DOHH2 (cell line): ENCODE results near the gene SYK.

ENCODE experiments used
- H3F3A ChIP-seq: fragments of 200-600 bp; sonication (generic), shearing (Covaris generic); 2 replicates; pipeline ENCODE4 v1.6.0; 2016; ENCODE audit warnings: antibody characterized with exemption, mild to moderate bottlenecking; ENCODE audit not compliant: control insufficient read depth, insufficient read depth
- H3K27ac ChIP-seq: fragments of 200-600 bp; sonication (generic); 2 replicates; pipeline ENCODE4 v1.5.1; 2014; ENCODE audit warnings: low read depth, mild to moderate bottlenecking, low read length, moderate library complexity
- H3K27me3 ChIP-seq: fragments of 200-600 bp; sonication (generic); 2 replicates; pipeline ENCODE4 v1.6.1; 2014; ENCODE audit warnings: mild to moderate bottlenecking, low read length, mixed read lengths; ENCODE audit not compliant: control insufficient read depth
- H3K36me3 ChIP-seq: fragments of 200-600 bp; sonication (generic); 2 replicates; pipeline ENCODE4 v1.6.1; 2014; ENCODE audit warnings: mild to moderate bottlenecking, low read length, moderate library complexity, mixed read lengths; ENCODE audit not compliant: control insufficient read depth
- H3K4me1 ChIP-seq: fragments of 200-600 bp; sonication (generic); 2 replicates; pipeline ENCODE4 v1.6.1; 2014; ENCODE audit warnings: mild to moderate bottlenecking, low read length, mixed read lengths; ENCODE audit not compliant: control insufficient read depth
- H3K4me2 ChIP-seq: fragments of 200-600 bp; sonication (generic); 2 replicates; pipeline ENCODE4 v1.6.0; 2014; ENCODE audit warnings: mild to moderate bottlenecking, low read length, moderate library complexity
- H3K4me3 ChIP-seq: fragments of 200-600 bp; sonication (generic); 2 replicates; pipeline ENCODE4 v1.5.1; 2014; ENCODE audit warnings: mild to moderate bottlenecking, low read length, mixed read lengths
- H3K79me2 ChIP-seq: fragments of 200-600 bp; sonication (generic); 2 replicates; pipeline ENCODE4 v1.6.1; 2014; ENCODE audit warnings: mild to moderate bottlenecking, low read length, mixed read lengths; ENCODE audit not compliant: control insufficient read depth
- H3K9me2 ChIP-seq: fragments of 200-600 bp; sonication (generic); replicated peaks from 2 replicates; pipeline ENCODE4 v1.6.1; 2014; ENCODE audit warnings: mild to moderate bottlenecking, low read length, mixed read lengths; ENCODE audit not compliant: control insufficient read depth
- H3K9me3 ChIP-seq: fragments of 200-600 bp; sonication (generic); 2 replicates; pipeline ENCODE4 v1.6.1; 2014; ENCODE audit warnings: antibody characterized with exemption, low read length, mixed read lengths; ENCODE audit not compliant: control insufficient read depth, insufficient read depth
- H4K20me1 ChIP-seq: fragments of 200-600 bp; sonication (generic); 2 replicates; pipeline ENCODE4 v1.6.0; 2014; ENCODE audit warnings: low read depth, mild to moderate bottlenecking, antibody characterized with exemption, low read length, moderate library complexity; ENCODE audit not compliant: control insufficient read depth, insufficient read depth
- CTCF ChIP-seq: fragments of 200-600 bp; sonication (generic); IDR thresholded peaks from one replicate; pipeline ENCODE4 v1.5.1; 2014; ENCODE audit warnings: antibody characterized with exemption, mild to moderate bottlenecking, low read depth, low read length; ENCODE audit not compliant: poor library complexity, severe bottlenecking
- EZH2phosphoT487 ChIP-seq: fragments of 200-600 bp; sonication (generic); IDR thresholded peaks from 2 replicates; pipeline ENCODE4 v1.6.1; 2017; ENCODE audit warnings: borderline replicate concordance, mild to moderate bottlenecking, antibody characterized with exemption, low read length, moderate library complexity, mixed read lengths

The SYK gene

GRCh38 chr9:90915693-90916092 is 114.1 kb downstream of the SYK start:
- no peaks in the 10 kb centered on the region for H3K9me3 ChIP-seq
- H4K20me1 ChIP-seq = 0 out of 2 replicates have a peak, but pooled peaks cover 4% of the 10 kb centered on the region
- no peak overlapping the region for H3K4me3 ChIP-seq
- no peaks in the 10 kb centered on the region for H3K36me3 ChIP-seq
- no peaks in the 10 kb centered on the region for H3K27me3 ChIP-seq
- no peak for TF ChIP-seq EZH2phosphoT487
- peak; percentile 52 for TF ChIP-seq CTCF
- H3K9me2 ChIP-seq = no peaks in the 10 kb centered on the region
- no peak overlapping the region for H3K27ac ChIP-seq
- H3K4me1 ChIP-seq = peaks cover 8% of the 10 kb centered on the region
- no peaks in the 10 kb centered on the region for H3F3A ChIP-seq
- H3K4me2 ChIP-seq = no peak overlapping the region
- H3K79me2 ChIP-seq = no peaks in the 10 kb centered on the region

GRCh38 chr9:90916147-90916734 is 114.6 kb downstream of the SYK start:
- Histone ChIP-seq H3K36me3 (no peaks in the 10 kb centered on the region), H3K79me2 (no peaks in the 10 kb centered on the region), H3K9me3 (no peaks in the 10 kb centered on the region), H3K27me3 (no peaks in the 10 kb centered on the region), H3F3A (no peaks in the 10 kb centered on the region), H4K20me1 (0 out of 2 replicates have a peak, but pooled peaks cover 4% of the 10 kb centered on the region), H3K4me1 (peaks cover 3% of the 10 kb centered on the region), H3K27ac (no peak overlapping the region), H3K9me2 (no peaks in the 10 kb centered on the region), H3K4me3 (no peak overlapping the region), H3K4me2 (no peak overlapping the region)
- TF ChIP-seq CTCF = no peak
- TF ChIP-seq EZH2phosphoT487 = no peak

GRCh38 chr9:90919883-90920282 is 118.3 kb downstream of the SYK start:
- Histone ChIP-seq H3K9me2 (no peaks in the 10 kb centered on the region), H3K4me2 (no peak overlapping the region), H3K36me3 (no peaks in the 10 kb centered on the region), H3K4me1 (no peaks in the 10 kb centered on the region), H4K20me1 (no peaks in the 10 kb centered on the region), H3K4me3 (no peak overlapping the region), H3K27ac (no peak overlapping the region), H3K79me2 (no peaks in the 10 kb centered on the region), H3K9me3 (no peaks in the 10 kb centered on the region), H3F3A (no peaks in the 10 kb centered on the region), H3K27me3 (0 out of 2 replicates have a peak, but pooled peaks cover 3% of the 10 kb centered on the region)
- TF ChIP-seq EZH2phosphoT487 (no peak), CTCF (no peak)
